NCI-H1092 treated with DMSO at 0.1 percent for 48 hours (cell line): ENCODE data around the gene ROR1.

Experiments used
- DNase-seq: peaks from one replicate; lab custom pipeline; 2025; lab: John Stamatoyannopoulos, UW

ROR1 gene

DNA sequence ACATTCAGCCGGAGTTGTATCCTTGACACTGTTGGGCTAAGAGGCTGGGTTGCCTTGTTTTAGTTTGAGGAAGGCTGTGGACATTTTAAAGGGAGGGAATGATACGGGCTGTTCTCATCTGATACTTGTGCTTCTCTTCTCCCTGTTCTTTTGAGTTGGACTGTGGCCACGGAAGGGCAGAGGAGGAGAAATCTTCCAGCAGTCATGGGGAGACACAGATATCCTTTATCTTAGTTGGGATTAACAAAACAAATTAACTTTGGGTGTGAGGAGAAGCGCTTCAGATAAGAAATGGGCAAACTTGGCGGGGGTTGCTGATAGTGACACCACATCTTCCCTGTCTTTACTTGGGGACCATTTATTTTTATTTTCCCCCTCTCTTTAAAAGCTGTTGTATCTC, 138.8 kb downstream of the ROR1 start:
- DNase-seq, result no peak

DNA sequence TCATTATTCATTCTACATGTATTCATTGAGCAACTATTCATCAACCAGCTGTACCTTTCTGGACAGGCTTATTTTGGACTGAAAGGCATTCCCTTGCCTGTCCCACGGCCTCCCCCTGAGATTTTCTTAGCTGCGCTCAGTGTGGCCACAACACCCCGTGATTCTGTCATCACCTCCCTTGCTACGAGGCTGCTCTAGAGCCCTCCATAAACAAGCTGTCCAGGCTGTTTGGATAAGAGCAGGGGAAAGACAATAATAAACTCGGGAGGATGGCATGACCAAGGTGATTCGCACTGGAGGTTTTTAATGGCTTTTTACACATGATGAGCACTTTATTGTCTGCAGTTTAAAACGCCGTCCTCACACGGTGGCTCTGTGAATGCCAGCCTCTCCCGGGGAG, 139.7 kb downstream of the ROR1 start:
- no peak for DNase-seq

DNA sequence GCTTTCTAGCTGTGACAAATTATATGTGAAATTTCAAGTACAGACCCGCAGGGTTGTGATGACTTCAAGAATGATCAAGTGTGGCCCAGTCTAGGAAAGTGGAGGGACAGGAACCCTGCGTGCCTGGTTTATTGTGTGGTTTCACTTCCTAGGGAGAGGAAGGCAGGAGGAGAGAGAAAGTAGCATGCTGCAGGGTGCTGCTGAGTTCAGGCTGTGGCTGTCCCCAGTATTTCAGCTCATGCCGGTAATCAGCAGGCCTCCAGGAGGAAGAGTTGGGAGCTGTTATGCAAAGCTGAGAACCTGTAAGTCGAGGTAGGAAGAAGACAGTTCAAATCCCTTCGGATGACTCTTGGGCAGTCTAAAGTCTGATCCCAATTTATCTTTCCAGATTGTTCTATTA, 140.4 kb downstream of the ROR1 start:
- no peak for DNase-seq

DNA sequence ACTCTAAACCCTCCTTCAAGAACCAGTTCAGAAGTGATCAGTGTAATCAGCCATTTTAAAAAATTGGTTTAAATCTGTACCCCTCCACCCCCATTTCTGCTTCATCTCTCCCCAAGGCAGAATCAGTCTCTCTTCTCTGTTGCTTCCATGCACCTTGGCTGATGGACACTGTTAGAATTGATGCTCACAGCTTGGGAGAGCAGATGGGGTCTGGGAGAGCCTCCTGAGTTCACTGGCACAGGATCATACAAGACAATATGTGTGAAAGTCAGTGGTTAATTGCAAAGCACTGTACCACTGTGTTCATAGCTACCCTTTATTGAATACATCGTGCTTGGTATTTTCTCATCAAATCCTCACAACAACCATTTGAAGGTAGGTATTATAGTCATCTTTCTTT, 140.9 kb downstream of the ROR1 start:
- DNase-seq, result no peak

DNA sequence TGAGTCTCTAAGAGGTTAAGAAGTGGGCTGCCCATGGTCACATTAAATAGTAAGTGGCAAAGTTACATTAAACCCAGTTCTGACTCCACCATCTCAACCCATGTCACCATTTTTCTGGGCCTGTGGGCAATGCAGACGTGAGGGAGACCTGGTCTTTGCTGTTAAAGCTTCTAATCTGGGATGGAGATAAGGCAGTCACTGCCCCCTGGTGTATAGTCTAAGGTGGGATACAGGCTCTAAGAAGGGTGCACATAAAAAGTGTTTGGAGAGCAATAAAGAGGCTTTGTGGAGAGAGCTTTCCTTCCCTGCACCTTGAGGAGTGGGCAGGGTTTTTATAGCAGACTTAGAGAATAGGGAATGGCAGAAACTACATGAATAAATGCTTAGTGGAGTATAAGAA, 141.3 kb downstream of the ROR1 start:
- DNase-seq, result peak; percentile 45

DNA sequence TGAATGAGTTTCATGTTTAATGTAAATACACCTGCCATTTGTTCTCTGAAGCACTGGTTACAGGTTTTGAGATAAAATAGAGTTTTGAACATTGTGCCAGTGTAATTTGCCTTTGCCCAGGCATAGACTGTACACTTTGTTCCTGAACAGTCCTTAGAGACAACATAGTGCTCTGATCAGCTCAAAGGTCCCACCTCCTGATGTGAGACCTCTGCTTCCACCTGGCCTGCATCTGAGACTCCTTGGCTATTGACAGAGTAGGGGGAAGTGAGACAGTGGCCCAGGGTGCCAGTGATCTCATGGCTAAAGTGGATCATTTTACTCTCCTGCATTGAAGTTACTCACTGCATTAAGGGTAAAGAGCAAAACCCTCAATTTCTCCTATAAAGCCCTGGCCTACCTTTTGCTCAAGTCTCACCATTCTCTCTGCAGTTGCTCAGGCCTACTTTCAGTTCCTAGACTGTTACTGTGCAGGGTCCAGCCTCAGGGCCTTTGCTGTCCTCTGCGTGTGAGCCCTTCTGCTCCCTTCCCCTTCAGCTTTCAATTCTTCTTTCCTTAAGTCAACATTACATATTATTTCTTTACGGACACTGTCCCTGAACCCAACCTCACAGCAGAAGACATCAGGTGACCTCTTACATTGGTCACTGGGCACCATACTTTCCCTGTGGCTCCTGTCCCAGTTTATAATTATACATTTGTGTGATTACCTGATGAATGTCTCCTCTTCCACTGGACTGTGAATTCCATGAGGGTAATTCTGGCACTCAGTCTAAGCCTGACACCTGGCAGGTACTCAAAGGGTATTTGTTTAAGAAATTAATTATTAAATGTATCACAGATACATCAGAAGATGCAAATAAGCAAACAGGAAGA, 142.9 kb downstream of the ROR1 start:
- DNase-seq, result peak; percentile 25

DNA sequence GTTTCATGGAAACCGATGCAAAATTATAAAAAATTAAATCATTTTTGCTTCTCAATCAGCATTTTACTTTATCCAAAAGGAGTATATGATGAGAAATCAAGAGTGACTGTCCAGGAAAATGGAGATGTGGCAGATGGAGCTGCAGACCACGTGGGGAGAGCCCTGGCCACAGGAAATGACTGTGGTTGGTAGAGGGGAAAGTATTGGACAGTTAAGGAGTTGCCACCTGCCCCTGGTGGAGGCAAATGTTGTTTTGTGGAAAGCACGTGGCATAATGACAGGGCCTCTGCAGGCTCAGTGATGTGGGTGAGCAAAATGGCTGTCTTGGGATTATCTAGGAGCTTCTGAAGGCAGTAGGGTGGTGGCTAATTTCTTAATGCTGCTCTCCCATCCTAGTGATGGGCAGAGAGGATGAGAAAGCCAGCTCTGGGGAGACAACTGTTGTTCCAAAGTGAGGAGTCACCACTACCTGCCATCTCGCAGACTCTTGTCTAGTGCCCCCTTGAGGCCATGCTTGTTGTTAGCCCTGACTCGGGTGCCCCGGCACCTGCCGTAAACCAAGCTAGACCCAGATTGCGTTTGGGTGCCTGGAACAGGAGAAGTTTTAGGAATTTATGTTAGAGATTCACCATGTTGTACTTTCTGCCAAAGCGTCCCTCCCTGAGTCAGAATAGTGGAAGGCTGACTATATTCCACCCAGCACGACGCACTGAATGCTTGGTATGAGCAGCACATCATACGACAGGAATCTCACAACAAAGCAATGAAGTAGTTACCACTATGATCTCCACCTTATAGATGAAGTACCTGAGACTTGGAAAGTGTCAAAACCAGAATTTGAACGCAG, 144.0 kb downstream of the ROR1 start:
- DNase-seq, result no peak

DNA sequence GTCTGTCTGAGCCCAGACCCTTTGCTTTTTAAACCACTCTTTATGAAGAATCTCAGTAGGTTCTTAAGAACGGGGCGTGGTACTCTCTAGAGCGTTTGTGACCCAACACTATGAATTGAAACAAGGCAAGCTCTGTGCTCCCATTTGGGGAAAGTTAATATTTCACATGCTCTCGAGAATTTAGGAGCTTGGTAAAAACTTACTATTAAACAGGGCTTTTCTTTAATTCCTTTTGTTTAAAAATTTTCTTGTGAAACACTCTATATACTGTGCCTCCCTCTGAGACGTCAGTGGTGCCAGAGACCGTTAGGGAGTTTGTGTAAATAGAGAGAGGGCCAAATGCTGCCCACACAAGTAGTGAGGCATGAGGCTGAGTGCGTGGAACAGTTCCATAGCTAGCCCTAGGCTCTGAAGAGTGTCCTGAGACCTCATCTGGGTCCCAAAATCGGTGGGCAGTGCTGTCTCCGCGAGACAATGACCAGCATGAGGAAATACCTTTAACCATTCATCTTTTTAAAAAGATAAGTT, 144.7 kb downstream of the ROR1 start:
- no peak for DNase-seq

DNA sequence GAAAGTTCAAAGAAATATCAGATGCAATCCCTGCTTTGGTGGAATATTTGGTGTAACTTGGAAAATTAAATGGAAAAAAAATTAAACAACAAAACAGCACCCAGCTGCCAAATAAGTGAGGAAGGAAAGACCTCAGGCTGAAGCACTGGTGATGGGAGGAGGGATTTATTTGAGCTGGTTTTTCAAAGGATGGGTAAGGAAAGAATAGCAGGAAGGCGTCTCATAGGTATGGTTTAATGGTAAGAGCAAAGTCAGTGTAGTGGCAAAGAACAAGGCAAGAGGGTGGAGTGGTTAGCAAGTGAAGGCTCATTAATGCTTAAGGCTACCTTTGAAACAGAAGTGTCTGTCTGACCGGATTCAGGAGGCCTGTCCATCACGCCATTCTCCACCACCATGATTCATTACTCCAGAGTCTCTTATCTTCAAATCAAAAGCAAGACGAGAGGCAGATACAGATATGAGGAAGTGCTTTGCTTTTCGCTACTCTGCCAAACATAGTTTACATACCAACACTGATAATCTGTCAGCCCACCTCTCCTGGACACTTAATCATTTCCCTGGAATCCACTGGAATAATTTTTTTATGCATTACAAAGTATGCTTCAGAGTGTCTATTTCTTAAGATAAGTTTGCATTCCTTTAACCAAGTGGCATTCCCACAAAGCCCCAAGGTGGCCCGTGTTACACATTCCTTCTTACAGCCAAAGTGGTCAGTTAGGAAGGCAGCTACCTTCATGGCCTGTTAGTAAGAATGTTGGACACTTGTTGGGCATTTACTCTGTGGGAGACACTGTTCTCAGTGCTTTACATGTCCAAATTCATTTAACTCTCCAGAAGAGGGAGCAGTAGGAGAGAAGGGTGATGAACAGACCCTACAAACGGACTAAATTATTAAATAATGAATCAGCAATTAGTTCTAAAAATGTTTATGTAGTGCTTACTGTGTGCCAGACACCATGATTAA, 146.6 kb downstream of the ROR1 start:
- no peak for DNase-seq

DNA sequence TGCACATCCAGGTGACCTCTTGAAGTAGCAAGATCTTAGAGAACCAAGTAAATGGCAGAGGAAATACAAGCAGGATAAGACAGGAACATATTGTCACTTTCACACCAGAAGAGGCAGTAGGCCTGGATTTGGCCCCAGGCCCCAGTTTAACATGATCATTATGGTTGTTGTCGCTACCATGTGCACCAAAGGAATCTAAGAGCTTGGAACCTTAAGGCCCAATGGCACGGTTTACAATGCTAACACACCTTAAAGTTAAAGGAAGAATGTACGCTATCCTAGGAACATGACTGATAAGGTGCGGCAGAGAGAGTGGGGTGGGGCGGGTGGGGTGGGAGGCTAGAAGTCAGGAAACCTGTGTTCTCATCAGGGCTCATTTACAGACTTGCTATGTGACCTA, 147.5 kb downstream of the ROR1 start:
- no peak for DNase-seq

DNA sequence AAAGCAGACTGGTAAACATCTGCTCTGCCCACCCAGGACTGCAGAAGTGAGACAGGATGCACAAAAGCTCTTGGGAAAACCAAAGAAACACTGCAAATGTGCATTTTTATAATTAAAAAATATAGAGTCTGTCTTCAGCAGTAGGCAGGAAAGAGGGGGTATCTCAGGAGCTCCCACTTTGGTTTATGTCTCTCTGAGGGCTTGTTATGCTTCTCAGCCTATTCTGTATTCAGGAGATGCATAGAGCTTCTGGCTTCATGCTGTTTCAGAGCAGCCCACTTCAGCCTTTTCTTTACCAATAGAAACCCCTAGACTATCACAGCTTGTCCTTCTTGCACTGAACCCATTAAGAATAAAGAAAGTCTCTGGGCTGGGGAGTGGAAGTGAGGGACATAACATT, 148.0 kb downstream of the ROR1 start:
- no peak for DNase-seq

DNA sequence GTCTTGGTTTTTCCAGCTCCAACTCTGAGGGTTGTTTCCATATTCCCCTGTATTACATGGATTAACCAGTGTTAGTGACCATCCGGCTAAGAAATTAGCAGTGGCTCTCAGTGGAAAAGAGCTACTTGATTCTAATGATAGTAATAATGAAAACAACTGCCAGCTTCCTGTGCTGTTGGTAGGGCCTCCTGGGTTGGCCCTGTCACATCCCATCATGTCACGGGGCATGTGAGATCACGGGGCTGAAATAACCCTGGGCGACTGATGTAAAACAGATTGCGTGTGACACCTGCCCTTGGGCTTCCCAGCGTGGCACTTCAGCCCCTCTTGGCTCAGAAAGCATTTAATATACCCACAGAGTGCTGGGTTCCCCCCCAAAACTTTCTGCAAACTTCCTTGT, 149.0 kb downstream of the ROR1 start:
- DNase-seq, result no peak

DNA sequence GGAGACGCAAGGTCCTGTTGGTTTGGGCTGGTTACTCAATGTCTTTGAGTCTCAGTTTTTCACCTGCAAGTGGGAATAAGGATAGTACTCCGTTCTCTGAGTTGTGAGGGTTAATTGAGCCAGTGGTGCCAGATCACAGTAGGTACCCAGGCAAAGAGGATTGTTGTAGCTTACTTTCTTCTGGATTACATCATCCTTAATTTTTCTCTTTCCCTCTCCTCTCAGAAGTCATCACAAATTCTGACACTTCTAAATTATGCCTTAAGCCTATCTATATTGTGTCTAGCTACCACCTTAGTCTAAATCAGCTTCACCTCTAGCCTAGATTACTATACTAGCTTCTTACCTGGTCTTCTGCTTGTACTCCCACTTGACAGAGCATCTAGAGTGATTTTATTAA, 149.5 kb downstream of the ROR1 start:
- no peak for DNase-seq

DNA sequence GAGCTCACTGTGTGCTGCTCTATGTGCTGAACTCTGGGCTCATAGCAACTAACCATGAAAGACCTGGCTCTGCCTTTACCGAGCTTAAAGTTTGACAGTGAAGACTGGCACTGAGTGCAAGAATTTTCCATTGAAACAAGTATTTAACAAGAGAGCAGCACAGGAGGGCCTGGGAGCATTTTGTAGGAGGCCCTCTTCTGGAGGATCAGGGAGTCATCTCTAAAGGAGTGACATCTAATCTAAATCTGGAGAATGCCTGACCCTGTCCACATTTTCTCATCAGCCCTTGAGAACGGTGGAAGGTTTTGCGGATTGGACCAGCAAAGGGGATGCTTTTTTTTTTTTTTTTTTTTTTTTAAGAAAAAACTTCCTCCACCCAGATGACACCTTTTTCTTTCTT, 150.8 kb downstream of the ROR1 start:
- DNase-seq, result no peak

DNA sequence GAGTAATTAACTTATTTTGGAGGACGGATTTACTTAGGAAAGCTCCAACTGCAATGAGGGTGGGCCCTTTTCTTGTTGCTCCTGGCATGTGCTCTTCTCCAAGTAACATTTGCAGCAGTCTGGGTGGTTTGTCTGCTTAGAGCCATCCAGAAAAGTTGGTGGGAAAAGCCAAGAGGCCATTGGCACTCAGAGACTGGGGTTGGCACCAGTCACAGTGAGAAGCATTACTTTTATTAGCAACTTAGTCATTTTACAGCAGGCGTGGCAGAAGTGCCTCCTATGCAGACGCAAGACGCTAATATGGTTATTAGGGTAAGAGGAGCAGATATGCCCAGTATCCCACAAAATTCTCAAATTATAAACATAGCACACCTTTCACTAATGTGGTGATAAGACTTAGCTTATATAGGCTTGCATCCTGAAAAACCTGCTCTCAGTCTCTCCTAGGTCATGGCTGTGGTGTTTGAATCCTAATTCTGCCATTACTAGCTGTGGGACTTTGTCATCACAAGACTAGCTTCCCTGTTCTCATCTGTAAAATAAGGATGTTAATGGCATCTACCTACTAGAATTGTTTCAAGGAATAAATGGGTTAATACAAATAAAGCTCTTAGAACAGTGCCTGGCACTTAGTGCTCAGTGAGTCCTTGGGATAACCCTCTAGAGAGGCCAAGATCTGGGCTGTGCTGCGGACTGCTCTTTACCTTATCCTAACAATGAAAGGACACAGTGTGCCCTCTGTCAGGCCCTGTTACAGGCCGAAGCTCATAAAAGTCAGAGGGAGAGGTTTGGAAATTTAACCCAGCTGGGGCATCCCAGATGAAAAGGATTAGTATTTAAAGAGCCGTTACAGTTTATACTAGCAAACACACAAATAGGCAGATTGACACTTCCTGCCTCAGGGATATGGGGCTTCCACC, 154.6 kb downstream of the ROR1 start:
- no peak for DNase-seq

DNA sequence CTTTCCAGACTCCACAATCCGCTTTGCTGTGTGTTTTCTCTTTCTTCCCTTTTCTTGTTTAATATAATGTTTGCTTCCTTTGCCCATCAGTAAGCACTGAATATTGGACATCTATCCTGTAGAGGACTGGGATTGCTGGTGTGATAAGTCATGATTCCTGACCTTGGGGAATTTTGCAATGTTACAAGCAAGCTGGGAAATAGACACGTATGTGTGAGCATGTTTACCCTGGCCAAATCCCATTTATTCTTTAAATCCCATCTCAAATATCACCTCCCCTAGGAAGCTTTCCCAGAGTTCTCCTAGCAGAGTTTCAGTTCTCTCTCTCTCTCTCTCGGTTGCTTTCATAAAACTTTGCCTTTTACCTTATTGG, 155.3 kb downstream of the ROR1 start:
- DNase-seq, result no peak

DNA sequence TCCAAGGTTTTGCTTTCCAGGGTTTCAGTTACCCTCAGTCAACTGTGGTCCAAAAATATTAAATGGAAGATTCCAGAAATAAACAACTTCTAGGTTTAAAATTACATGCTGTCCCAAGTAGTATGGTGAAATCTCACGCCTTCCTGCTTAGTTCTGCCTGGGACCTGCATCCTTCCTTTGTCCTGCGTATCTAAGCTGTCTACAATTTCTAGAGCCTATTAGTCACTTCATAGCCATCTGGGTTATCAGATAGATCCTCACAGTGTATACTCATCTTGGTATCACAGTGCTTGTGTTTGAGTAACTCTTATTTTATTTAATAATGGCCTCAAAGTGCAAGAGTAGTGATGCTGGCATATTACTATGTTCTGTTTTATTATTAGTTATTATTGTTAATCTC, 157.7 kb downstream of the ROR1 start:
- no peak for DNase-seq

DNA sequence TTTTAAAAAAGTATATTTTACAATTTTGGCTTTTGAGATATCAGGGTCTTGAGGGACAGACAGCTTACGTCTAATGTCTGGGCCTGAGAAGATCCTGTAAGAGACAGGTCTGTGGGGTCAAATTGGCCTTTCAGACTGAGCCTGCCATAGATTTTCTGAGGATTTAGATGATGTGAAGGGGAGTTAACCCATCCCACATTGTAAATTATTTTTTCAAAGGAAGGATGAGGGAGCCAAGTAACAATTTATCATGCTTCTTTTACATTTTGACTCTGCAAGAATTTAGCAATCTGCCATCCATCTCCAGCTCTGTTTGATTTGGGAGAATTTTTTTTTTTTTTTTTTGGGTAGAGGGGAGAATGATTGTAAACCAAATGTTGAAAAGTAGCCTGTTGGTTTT, 160.9 kb downstream of the ROR1 start:
- DNase-seq, result no peak

DNA sequence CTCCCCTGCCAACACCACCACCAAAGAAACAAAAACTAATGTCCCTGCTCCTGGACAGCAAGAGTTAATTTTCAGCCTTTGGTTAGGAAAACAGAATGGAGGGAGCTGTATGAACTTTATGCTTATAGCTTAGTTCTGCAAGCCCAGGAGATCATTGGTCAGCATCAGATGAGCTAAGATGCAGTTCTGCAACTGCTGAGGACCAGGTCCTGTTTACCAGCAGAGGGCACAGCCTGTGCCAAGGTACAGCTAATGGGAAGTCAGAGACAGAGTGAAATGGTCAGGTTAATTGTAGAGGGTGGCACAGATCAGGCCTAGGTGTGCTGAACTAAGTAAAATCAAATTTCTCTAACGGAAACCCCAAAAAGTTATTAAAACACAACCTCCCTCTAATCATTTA, 161.3 kb downstream of the ROR1 start:
- DNase-seq, result no peak

DNA sequence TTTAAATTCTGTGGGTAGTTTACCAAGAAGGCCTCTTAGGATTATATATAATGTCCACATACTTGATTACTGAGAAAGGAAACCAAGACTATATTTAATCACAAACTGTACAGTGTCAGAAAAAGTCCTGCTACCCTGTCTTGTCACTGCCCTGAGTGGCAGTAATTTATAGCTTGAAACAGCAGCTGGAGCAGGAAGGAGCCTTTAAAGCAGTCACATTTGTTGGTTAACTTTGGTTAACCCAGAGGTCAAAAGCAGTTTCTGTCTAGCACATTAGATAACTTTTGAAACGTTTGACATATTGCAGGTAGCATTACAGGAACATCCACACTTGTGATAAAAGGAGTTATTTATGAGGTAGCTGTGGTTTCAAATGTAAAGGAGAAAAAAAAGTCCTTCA, 161.7 kb downstream of the ROR1 start:
- no peak for DNase-seq

DNA sequence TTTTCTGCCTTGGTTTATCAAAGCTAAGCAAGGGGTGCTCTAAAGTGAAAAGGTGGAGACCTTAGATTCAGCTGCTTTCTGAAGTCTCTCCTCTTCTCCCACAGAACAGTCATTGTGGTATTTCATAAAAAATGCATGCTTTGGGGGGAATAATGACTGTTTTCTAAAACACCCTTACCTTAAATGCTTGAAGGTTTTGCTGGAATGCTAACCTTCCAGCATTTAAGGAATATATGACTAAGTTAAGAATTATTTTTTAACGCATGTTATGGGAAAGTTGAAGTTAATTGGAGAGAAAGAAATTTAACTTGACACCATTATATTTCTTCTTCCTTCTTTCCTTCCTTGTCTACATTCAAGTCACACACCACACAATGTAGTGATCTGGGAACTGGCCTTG, 162.5 kb downstream of the ROR1 start:
- no peak for DNase-seq
